HUES48 (cell line): ENCODE data around the gene PFN3.
A peak's percentile ranks its signal among the peaks of the same experiment; 100 is the strongest.
"Not testable (repeated sequence)": the region's sequence is repeated elsewhere in the genome, so short reads cannot be mapped to it uniquely, and the experiment has no call there.

Experiments used
- H3K27ac ChIP-seq: one replicate; pipeline ENCODE4 v1.7.0; 2013; ENCODE audit warnings: low read depth, low read length, inconsistent platforms
- H3K27me3 ChIP-seq: 2 replicates; pipeline ENCODE4 v1.6.1; 2013; ENCODE audit warnings: mild to moderate bottlenecking, low read length; ENCODE audit not compliant: control insufficient read depth, insufficient read depth
- H3K36me3 ChIP-seq: 2 replicates; pipeline ENCODE4 v1.6.1; 2013; ENCODE audit warnings: low read length; ENCODE audit not compliant: control insufficient read depth, insufficient read depth
- H3K4me1 ChIP-seq: 2 replicates; pipeline ENCODE4 v1.6.1; 2013; ENCODE audit warnings: mild to moderate bottlenecking, low read length; ENCODE audit not compliant: control insufficient read depth, insufficient read depth
- H3K4me3 ChIP-seq: 2 replicates; pipeline ENCODE4 v1.5.1; 2013; ENCODE audit warnings: mild to moderate bottlenecking, low read depth, low read length
- H3K9ac ChIP-seq: 2 replicates; pipeline ENCODE4 v1.6.1; 2013; ENCODE audit warnings: mild to moderate bottlenecking, low read depth, low read length, moderate library complexity
- H3K9me3 ChIP-seq: 2 replicates; pipeline ENCODE4 v1.6.1; 2013; ENCODE audit warnings: low read length; ENCODE audit not compliant: control insufficient read depth, insufficient read depth

PFN3 gene

GRCh38 chr5:177417081-177417480 is 16.6 kb upstream of the PFN3 start:
- H3K4me3 ChIP-seq, H3K4me1 ChIP-seq, H3K36me3 ChIP-seq, H3K9ac ChIP-seq, H3K27ac ChIP-seq, H3K9me3 ChIP-seq: not testable (repeated sequence)
- H3K27me3 ChIP-seq = peaks cover 11% of the 10 kb centered on the region; the same call in 1 of the 2 replicates

DNA sequence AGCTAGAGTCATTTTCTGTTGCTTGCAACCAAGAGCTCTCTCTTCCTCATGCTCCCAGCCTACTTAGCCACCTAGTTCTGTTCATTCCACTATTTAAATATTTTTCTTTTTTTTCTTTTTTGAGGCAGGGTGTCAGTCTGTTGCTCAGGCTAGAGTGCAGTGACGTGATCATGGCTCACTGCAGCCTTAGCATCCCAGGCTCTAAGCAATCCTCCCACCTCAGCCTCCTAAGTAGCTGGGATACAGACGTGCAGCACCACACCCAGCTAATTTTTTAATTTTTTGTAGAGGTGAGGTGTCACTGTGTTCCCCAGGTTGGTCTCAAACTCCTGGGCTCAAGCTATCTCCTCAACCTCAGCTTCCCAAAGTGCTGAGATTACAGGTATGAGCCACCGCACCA is 14.0 kb upstream of the PFN3 start:
- Histone ChIP-seq H3K4me1 (no peaks in the 10 kb centered on the region), H3K27ac (no peak overlapping the region), H3K9ac (no peak overlapping the region), H3K36me3 (no peaks in the 10 kb centered on the region), H3K9me3 (no peaks in the 10 kb centered on the region), H3K27me3 (peaks cover 13% of the 10 kb centered on the region), H3K4me3 (no peak overlapping the region)

DNA sequence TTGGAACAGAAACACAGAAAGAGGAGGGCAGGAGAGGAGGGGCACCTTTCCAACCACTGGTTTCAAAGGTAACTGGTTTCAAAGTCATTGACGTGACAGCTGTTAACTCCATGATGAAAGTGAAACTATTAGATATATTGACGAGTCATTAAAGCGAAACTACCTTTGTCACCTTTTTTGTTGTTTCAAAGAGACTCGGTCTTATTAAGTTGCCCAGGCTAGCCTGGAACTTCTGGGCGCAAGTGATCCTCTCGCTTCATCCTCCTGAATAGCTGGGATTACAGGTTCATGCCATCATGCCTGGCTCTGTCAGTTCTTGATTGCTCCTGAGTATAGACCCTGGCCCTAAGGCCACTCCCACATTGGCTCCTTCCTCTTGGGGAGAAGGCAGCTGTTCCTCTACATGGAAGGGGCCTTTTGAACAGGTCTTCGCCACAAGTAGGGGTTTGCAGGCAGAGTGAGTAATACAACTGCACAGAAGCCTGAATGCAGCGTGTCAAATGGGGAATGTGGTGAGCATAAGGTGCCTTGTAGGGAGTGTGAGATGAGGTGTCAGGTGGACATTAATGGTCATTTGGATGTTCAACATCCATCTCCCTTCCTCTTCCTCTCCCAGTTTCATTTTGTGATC is 12.3 kb upstream of the PFN3 start:
- H3K36me3 ChIP-seq = no peaks in the 10 kb centered on the region
- H3K27ac ChIP-seq = no peak overlapping the region
- H3K4me1 ChIP-seq = no peaks in the 10 kb centered on the region
- no peak overlapping the region for H3K4me3 ChIP-seq
- no peaks in the 10 kb centered on the region for H3K9me3 ChIP-seq
- no peak overlapping the region for H3K9ac ChIP-seq
- peaks cover 21% of the 10 kb centered on the region for H3K27me3 ChIP-seq

DNA sequence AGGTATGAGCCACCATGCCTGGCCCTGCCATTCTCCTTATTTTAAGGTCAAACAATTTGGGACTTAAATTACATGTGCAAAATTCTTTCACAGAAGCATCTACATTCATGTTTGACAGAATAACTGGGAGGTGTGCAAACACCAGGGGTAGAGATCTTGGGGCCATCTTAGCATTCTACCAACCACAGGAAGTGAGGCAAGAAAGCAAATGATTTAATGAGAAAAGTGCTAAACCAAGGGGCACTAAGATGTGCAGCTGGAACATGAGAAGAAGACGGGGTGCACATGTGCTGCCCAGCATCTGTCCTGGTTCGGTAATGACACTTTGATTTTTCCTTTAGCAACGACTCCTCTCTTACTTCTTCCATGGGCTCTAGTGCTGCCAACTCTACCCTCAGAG is 10.1 kb upstream of the PFN3 start:
- Histone ChIP-seq H3K27ac (no peak overlapping the region), H3K9me3 (no peaks in the 10 kb centered on the region), H3K27me3 (peaks cover 31% of the 10 kb centered on the region), H3K4me3 (no peak overlapping the region), H3K9ac (no peak overlapping the region), H3K36me3 (no peaks in the 10 kb centered on the region), H3K4me1 (no peaks in the 10 kb centered on the region)

DNA sequence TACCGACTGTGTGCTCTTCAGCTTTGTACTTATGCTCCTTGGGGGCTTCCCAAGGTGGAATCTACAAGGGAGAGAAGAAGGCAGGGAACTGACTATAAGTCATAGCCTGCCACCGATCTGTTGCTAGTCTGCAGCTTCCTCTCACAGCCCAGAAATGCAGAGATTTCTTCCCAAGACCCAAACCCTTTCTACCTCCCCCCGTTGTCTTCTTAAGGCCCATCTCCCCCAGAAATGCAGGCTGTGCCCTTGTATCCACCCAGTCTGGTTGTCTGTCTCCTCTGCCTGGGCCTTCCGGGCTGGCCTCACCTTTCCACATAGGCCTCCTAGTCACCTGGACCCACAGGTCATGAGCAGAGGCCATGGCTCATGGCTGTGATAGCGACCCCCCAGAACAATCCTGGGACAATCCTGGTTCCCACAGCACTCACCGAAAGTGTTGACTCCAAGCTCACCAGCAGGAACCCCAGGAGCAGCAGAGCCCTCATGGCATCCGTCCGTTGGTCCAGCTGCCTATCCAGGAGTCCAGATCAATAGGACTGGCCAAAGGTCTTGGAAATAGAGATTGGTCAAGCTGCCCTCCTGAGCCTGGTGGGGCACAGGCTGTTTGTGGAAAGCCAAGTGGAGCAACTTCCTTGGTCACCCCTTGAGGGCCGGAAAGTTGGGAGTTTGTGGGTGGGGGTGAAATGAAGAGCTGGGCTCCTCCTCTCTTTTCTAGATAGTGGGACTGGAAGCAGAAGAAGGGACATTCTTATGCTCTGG is 8.8 kb upstream of the PFN3 start, which contains the start of gene F12:
Gene F12 (minus strand): TSS at position 522 of the 759 bp plus-strand sequence. CDS start 37 bp downstream, at position 485.
- Histone ChIP-seq H3K36me3 (no peaks in the 10 kb centered on the region), H3K27ac (no peak within 1 kb of the TSS), H3K9ac (no peak within 1 kb of the TSS)

DNA sequence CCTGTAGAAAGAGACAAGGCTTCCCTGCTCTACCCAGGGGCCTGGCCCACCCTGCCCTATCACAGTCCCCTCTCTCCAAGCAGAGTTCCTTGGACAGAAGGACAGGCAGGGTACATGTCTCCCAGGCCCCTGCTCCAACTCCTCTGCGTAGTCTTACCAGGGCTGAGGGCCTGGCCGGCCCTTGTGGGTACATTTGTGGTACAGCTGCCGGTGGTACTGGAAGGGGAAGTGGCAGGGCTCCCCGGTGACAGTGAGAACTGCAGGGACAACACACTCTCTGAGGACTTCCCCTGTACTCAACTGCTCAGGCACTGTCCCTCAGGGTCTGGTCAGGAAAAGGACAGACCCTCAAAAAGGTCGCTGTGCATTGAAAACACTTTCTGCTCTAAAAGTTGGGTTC is 5.3 kb upstream of the PFN3 start:
- H3K9ac ChIP-seq = no peak overlapping the region
- H3K9me3 ChIP-seq = no peaks in the 10 kb centered on the region
- H3K4me1 ChIP-seq = peaks cover 6% of the 10 kb centered on the region; the same call in 1 of the 2 replicates
- H3K27ac ChIP-seq = no peak overlapping the region
- H3K36me3 ChIP-seq = no peaks in the 10 kb centered on the region
- H3K4me3 ChIP-seq = no peak overlapping the region
- H3K27me3 ChIP-seq = peaks cover 68% of the 10 kb centered on the region

More for the DNA sequence above, 8.8 kb upstream of the PFN3 start, which contains the start of gene F12:
- H3K4me1 ChIP-seq = no peaks in the 10 kb centered on the region
- H3K4me3 ChIP-seq = no peak within 1 kb of the TSS
- peaks cover 45% of the 10 kb centered on the region for H3K27me3 ChIP-seq
- H3K9me3 ChIP-seq = no peaks in the 10 kb centered on the region

DNA sequence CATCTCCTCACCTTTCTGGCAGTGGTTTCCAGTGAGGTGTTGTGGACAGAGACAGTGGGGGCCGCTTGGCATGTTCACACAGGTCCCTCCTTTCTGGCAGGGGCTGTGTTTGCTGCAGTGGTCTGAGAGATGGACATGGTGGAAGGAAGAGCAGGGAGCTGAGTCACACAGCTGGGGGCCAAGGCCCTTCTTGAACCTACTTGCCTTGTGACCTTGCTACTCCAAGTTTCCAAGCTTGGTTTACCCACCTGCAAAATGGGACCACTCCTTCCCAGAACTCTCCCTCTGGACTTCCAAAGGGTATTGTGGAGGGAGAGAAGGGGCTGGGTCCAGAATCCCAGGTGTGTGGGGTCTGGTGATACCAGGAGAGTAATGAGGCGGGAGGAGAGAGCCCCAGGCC is 4.9 kb upstream of the PFN3 start:
- Histone ChIP-seq H3K36me3 (no peaks in the 10 kb centered on the region), H3K9ac (no peak overlapping the region), H3K27ac (no peak overlapping the region), H3K9me3 (no peaks in the 10 kb centered on the region), H3K4me3 (no peak overlapping the region), H3K27me3 (peaks cover 73% of the 10 kb centered on the region), H3K4me1 (peaks cover 6% of the 10 kb centered on the region; the same call in 1 of the 2 replicates)

DNA sequence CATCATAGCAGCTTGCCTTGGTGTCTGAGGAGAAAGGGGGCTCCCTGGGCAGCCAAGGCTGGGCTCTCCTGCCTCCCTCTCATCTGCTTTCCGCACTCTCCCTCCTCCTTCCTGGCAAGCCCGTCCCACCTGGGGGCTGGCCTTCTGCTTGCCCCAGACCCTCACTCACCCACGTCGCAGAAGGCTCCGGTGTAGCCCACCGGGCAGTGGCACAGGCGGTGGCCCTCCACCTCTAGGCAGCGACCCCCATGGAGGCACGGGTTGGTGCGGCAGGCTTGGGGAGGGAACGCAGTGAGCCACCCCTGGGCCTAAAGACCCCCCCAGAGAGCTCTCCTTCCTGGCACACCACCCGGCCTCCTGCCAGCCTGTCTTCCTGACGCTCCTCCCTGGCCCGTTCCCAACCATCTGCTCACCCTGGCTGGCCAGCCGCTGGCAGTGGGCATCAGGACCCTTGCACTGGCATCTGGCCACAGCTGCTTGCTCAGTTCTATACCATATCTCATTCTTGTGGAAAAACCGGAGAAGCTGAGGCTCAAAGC is 4.2 kb upstream of the PFN3 start:
- Histone ChIP-seq H3K27ac (no peak overlapping the region), H3K27me3 (peaks cover 75% of the 10 kb centered on the region), H3K9ac (no peak overlapping the region), H3K4me3 (peak overlapping the region; percentile 63), H3K36me3 (no peaks in the 10 kb centered on the region), H3K4me1 (peaks cover 6% of the 10 kb centered on the region; the same call in 1 of the 2 replicates), H3K9me3 (no peaks in the 10 kb centered on the region)

DNA sequence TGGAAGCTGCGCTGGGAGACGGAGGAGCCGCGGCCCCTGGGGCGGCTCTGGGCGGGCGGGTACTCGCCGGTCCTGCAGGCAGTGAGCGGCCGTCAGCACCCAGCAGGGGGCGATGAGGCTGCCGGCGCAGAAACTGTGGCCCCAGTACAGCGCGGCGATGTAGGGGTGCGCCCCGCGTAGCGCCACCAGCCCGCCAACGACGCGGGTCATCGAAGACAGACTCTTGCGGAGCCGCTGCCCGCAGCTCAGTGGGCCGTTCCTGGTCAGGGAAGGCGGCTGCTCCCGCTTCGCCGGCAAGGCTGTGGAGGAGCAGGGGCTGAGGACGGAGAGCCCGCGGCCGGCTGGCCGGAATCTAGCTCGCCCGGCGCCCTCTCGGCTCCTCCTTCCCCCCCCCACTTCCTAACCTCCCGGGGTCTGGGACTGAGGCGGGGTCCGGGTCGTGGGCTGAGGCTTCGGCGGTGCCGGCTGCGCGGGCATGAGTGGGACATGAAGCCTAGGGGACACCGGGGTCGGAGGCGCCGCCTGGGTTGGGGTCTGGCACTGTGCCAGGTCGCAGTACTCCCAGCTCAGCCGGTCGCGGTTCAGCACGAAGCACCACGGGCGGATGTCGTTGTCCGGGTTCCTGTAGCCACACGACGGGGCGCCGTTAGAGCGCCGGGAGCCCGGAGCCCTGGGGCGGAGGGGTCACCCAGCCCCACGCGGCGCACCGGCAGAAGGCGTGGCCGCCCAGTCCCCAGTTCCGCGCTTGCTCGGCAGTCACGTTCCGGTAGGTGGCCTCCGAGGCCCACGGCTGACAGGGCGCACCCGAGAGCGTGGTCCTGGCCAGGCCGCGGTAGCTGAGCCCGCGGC is 3.6 kb upstream of the PFN3 start:
- Histone ChIP-seq H3K27me3 (peaks cover 73% of the 10 kb centered on the region), H3K4me1 (peaks cover 6% of the 10 kb centered on the region; the same call in 1 of the 2 replicates), H3K9ac (no peak overlapping the region), H3K9me3 (no peaks in the 10 kb centered on the region), H3K4me3 (peak overlapping the region; percentile 63), H3K36me3 (no peaks in the 10 kb centered on the region), H3K27ac (no peak overlapping the region)

GRCh38 chr5:177403102-177403791 is 2.8 kb upstream of the PFN3 start:
- peaks cover 6% of the 10 kb centered on the region; the same call in 1 of the 2 replicates for H3K4me1 ChIP-seq

More at GRCh38 chr5:177403102-177403791, 2.8 kb upstream of the PFN3 start:
- Histone ChIP-seq H3K9me3 (no peaks in the 10 kb centered on the region), H3K27me3 (peaks cover 68% of the 10 kb centered on the region), H3K36me3 (no peaks in the 10 kb centered on the region), H3K4me3 (peak overlapping the region; percentile 63), H3K27ac (no peak overlapping the region), H3K9ac (no peak overlapping the region)
